HG02610 (cell line): ENCODE data around the gene PARP12.

Source experiments
- ATAC-seq: cut with Tn5 transposase; IDR thresholded peaks from one replicate; pipeline ENCODE4 v1.9.1; 2021; ENCODE audit warnings: mild to moderate bottlenecking, moderate library complexity; ENCODE audit not compliant: unreplicated experiment

The PARP12 gene

DNA sequence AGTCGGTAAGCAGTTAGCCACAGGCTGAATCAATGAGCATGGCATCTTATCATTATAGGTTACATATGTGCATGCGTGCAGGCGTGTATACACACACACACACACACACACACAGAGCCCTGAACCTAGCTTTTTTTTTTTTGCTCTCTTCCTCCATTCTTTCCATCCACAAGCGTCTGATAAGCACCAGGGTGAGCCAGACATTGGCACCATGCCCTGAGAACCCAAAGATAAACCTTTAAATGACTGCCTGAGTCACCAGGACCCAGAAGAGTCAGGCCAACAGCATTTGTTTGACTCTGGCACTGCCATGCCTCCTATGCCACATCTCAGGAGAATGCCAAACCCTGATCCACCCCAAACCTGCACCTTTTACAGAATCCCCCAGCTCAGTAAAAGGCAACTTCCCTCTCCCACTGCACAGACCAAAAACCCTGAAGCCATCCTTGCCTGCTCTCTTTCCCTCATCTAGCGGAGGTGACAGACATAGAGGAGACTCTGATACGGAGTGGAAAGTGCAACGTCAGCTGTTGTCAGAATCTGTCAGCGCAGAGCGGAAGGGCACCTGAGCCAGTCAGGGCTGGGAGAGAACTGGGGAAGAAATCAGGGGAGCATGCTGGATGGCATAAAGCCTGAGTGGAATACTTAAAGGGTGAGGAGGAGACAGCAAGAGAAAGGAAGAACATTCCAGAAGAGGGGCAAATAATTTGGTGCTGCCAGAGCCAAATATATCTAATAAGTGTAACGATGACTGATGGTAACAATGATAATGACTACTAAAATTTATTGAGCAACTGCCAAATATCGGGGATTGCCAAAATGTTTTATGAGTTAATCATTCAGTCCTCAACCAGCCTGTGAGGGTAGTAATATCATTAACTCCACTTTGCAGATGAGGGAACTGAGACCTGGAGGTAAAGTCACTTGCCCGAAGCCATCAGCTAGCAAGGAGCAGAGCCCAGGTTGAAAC lies 3.2 kb downstream of the PARP12 start:
- no peak for ATAC-seq

DNA sequence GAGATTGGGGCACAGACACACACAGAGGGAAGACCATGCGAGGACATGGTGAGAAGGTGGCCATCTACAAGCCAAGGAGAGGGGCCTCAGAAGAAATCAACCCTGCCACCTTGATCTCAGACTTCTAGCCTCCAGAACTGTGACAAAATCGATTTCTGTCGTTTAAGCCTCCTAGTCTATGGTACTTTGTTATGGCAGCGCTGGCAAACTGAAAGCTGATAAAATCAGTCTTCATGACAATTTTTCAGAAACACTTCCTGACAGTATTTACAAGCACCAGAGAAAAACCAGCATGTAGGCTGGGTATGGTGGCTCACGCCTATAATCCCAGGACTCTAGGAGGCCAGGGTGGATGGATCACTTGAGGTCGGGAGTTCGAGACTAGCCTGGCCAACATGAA lies 4.2 kb downstream of the PARP12 start:
- ATAC-seq = no peak

DNA sequence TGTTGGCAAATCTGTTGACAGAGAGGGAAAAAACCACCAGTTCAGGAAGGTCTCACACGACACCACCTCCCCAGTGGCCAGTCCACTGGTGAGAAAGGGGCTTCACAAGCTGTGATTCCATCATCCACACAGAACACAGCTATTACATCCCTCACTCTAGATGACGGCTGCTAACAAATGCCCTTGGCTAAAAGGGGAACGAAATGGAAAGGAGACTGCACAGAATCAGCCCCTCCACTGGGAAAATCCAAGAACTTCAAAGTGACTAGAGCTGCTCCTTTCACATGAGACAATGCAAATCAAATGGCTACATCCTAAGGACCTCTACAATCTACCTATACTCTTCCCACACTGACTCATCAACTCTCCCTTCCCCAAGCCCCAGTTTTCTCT lies 5.6 kb downstream of the PARP12 start:
- ATAC-seq = no peak

DNA sequence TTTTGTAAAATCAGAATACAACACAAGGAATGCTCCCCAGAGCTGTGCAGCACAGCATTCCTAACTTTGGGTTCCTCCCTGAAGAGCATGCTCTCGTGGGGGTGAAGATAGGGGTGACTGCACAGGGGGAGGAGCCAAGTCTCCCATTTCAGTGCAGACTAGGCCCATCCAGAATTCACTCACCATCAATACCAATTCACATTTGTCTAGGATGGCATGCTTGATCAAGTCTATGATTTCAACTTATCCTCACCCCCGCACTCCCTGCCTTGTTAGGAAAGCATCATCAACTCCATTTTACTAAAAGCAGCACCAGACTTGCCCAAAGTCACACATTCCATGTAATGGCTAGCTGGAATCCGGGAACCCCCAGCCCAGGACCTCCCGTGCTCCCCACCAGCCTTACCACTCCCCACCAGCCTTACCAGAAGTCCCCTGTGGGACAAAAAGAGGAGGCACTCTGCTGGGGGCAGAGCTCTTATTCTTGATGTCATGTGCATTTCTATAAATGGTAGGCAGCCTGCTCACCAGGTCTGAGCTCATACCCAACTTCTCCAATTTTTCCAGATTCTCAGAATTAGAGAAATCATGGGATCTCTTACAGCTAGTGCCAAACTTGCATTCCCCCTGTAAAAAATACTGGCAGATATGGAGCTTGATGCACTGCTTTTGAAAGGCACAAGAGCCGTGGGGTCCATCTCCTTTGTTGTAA lies 6.2 kb downstream of the PARP12 start:
- no peak for ATAC-seq

DNA sequence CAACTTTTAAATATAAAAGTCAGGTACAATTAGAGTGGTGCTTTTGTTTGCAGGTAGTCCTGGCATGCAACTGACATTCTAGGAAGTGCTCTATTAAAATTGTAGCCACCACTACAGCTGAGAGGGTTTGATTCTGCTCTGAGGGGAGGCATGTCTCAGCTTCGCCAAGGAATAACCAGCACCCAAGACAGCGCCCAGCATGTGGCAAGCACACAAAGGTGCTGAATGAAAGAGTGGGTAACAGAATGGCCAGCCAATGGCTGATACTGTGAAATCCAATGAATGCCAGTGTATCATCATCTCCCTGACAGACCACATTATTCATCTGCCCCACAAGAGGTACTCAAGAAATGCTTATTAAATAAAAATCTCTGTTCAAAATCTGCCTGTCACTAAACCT lies 6.9 kb downstream of the PARP12 start:
- ATAC-seq = no peak

DNA sequence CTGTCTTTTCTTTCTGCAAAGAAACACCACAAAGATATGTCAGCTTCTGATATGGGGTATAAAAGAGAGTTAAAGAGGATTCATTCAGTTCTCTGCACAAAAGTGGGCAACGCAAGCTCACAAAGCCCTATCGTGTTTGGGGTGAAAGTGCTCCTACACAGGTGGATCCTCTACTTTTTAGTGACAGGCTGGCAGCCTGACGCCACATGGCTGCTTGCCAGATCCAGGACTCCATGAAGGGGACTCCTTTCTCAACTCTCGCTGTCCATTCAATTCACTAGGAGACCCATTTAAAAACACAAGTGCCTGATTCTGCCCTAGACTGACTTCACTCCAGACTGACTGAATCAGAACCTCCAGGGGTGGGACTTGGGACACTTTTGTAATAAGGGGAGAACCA lies 8.0 kb downstream of the PARP12 start:
- ATAC-seq = no peak

DNA sequence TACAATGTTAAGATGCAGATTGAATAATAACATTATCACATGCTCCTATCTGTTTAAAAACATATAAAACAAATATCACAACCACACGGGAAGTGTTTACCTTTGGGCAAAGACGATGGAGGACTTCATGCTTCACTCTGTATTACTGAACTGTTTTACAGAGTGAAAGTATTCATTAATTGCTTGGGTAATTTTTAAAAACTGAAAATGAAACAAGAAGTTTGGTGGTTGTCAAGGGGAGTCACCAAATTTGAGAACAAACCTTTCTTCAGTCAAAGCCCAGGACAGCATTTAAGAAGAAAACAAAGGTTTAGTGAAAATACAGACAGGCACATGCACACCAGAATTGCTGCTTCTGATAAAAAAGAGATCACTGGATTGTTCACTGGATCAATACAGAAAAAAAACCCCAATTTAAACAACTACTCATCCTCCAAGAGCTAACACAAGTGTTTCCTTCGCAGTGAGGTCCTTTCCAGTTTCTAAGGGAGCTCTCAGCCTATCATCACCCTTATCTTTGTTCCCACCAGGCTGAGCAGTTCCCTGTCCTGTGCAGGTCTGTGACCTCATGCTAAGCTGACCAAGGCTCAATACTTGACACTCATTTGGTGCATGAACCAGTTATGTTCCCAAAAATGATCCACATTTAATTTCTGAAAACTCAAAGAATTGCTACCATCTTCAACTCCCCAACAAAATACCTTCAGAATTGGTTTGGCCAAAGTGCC lies 8.8 kb downstream of the PARP12 start:
- ATAC-seq = peak; percentile 87

DNA sequence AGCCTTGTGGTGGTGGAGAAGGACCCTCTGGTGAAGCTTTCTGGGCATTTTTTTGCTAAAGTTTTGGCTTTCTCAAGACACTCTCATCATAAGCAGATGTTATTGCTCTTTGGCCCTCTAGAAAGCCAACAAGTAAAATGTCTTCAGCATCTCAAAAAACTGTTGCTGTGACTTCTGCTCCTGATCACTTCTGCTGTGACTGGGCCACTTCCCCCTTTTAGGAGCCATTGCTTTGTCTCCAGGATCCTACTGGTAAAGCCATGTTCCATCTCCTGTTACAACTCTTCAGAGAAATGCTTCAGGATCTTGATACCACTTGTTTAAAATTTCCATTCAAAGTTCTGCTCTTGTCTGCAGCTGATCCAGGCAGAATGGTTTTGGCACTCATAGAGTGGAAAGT lies 10.9 kb downstream of the PARP12 start:
- ATAC-seq = no peak

DNA sequence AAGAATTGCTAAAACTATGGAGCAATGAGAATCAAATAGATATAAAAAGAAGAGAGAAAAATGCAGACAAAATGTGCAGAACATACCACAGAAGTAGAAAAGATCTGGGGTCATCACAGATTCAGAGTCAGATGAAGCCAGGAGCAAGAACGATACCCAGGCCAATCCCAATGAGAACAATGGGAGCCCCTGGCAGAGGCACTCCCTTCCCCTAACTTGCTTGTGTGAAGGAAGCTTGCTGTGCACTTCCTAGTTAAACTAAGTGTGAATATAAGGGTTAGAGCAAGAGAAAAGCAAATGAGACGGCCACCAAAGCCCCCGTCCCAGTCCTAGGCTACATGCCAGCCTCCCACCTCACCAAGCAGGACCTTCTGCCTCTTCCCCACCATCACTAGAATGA lies 12.7 kb downstream of the PARP12 start:
- ATAC-seq = no peak

DNA sequence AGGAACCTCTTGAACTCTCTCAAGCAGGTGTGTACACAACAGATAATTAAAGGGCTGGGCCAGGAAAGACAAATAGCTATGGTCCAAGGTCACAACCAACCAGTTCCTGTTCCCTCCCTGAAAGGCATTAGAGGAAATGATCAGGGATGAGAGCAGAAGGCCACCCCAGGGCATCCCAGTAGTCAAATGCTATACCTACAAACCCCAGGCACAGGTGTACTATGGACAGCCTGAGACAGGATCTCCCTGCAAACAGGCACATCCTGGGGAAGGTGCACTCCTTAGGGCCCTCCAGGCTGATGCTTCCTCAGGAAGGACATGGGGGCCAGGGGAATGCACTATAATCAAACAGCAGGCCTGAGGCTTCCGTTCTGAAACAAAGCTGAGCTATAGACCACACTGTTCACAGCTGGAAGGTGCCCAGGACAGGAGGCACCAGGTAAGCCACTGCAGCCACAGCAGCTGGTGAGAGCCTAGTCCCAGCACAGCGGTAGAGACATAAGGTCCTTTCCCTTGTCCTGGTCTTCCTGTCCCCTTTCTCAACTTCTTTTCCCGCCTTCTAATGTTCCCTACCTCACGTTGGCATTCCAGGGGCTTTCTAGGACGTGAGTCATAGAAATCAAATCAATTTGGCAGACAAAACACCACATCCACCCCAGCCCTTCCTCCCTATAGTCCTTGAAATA lies 13.3 kb downstream of the PARP12 start:
- ATAC-seq = no peak

DNA sequence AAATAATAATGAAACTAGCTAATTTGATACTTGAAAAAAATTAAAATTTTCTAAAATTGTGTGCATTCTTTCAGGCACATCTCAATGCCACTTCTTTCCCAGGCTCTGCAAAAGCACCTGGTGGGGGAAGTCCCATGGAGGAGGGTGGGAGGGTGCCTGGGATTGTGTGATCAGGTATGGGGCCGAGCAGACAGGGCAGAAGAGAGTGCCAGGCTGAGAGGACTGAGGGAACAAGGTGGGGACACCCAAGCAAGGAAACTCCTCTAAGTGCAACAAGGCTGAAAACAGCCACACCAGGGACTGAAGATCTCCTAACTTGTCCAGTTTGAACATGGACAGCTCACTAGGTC lies 13.8 kb downstream of the PARP12 start:
- no peak for ATAC-seq

DNA sequence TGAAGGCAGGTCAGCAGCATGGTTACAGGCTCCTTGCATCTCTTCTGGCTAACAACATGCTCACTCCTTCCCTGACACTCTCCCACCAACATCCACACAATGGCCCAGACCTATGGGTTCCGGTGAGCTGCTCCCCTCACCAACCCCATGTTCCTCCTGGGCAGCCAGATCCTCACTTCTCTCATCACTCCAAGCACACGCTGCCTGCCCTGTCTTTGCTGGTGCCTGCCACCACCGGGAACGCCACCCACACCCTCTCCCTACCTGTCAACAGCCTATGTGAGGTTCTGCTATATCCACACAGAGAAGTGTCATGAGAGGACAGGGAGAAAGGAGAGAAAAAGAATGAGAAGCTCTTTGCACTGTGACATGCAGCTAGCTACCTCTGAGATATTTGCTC lies 14.6 kb downstream of the PARP12 start:
- ATAC-seq = no peak

DNA sequence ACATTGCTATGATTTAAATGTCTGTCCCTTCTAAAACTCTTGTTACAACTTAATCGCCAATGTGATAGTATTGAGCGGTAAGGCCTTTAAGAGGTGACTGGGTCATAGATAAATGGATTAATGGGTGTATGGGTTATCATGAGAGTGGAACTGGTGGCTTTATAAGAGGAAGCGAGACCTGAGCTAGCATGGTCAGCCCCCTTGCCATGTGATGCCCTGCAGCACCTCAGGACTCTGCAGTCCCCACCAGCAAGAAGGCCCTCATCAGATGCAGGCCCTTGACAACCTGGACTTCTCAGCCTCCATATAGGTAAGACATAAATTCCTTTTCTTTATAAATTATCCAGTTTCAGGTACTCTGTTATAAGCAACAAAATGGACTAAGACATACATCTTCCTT lies 15.6 kb downstream of the PARP12 start:
- no peak for ATAC-seq

DNA sequence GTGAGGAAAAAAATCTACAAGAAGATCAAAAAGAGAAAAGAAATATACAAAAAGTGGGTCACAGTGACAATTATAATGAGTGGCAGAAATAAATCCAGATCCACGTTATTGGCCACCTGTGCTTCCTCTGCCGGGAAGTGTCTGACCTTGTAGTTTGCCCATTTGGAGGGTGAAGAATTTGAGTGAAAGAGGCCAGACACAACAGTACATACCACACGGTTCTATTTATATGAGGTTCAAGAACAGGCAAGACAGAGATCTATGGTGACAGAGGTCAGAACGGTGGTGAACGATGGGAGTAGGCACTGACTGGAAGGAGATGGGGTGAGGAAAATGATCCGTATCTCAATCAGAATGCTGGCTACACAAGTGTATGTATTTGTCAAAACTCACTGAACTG lies 17.1 kb downstream of the PARP12 start:
- no peak for ATAC-seq

DNA sequence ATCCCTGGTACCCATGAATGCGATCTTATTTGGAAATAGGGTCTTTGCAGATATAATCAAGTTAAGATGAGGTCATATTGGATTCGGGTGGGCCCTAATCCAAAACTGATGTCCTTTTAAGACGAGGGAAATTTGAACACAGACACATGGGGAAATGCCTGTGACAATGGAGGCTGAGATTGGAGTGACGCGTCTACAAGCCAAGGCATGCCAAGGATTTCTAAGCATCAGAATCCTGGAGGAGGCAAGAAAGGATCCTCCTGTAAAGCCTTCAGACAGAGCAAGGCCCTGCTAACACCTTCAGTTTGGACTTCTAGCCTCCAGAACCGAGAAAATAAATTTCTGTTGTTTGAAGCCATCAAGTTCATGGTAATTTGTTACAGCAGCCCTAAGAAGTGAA lies 18.5 kb downstream of the PARP12 start:
- ATAC-seq = no peak

DNA sequence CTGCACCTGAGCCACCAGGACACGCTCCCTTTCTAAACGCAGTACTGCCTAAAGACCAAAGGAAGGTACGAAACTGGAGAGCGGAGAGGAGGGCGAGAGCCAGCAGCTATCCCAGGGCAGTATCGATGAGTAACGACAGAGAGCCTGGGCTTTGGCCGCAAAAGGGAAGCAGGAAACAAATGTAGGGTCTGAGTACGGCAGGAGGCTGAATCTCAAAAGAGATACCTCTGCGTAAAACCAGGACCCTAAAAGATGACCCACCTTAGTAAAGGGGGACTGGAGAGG lies 20.4 kb downstream of the PARP12 start:
- ATAC-seq = no peak

DNA sequence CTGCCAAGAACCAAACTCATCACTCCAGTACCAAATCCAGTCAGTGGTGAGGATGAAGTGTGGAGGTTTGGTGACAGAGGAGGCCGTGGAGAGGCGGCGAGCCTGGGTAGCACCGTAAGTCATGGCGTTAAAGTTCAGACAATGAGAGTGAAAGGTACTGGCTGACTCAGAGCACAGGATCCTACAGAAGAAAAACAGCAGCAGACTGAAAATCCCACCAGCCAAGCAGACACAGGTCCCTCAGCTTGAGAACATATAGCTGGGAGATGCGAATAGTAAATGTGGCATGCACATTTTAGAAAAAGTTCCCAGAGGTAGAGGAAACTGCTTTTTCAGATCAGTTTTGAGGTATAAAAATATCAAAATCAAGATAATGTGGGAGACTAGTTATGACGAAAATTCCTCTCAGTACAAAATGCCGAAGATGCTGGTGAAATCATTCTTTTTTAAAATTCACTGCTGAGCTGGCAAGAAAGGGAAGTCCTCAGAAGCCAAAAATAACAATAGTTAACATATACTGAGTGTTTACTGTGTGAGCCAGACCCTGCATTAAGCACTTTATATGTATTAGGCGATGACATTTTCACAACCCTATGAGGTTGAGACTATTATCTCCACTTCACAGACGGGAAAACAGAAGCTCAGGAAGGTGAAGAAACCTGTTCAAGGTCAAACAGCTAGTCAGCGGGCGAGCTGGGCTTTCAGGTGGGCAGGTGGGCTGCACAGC lies 20.9 kb downstream of the PARP12 start:
- no peak for ATAC-seq

DNA sequence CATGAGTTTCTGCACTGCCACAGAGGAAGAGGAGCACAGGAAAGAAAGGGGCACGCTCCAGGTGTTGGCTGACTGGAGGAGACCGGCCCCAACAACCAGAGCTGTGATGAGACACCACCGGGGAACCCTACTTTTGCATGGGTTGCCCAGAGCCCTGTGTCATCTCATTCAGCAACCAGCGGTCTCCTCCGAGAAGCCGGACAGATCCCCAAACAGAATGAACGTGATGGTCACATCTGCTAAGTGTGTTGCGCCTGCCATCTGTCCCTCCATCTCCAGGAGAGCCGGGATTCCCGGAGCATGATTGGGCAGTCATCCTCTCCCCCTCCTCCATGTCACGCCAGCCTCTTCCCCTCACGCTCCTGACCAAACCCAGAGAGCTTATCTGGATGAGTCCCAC lies 22.9 kb downstream of the PARP12 start:
- no peak for ATAC-seq

DNA sequence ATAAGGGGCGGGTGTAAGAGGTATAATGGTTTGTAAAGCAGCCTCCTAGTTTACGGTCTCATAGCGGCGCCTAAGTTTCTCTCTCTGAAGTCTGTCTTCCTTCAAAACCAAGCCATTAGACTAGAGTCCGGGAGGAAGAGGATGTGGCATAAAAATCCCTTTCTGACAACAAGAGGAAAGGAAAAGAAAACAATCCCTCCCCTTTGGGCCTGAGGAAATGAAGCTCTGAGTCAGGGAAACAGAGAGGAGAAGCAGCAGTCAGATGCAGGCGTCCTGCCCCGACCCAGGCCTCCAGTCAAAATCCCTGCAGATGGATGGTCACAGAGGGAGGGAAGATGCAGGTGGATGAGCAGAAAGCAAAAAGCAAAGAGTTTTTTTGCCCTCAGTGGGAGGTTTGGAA lies 23.7 kb downstream of the PARP12 start:
- no peak for ATAC-seq

DNA sequence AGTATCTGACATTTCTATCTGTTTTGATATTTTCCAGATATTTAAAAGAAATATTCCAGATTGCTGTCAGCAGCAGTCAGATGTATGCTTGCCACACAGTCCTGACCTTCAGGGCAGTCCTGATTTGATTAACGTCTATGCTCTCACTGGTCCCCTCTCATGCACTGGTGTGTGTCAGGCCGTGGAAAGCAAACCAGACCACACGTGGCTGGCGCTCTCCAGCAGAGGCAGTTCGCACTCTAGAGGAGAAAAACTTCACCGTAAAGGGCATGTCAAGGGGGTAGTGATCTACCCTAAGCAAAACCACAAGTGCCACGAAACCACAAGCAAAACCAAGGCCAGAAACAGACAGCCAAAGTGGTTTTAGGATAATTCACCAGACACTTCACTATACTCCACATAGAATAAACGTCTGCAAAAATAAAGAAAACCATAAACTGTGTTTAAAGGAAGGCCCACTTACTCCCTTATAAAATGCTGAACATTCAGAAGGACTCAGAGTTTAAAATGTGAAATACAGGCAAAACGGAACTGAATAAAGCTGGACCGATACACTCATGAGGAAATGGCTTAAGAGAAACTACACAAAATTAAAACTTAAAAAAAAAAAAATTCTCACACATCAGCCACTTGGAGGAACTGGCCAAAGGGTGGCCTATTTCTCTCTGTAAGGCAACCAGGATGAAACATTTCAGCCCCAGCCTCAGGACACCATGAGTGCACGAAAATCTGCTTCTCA lies 26.4 kb downstream of the PARP12 start:
- peak; percentile 73 for ATAC-seq
